SK-N-SH (cell line): ENCODE data around the gene PHLDB2.

Source experiments
- CHD2 ChIP-seq: fragments of 150-350 bp; IDR thresholded peaks from 2 replicates; pipeline ENCODE4 v1.6.1; 2018; ENCODE audit warnings: low read length; ENCODE audit not compliant: partially characterized antibody
- EP300 ChIP-seq, 2 experiments: IDR thresholded peaks; 2 replicates each; pipeline versions ENCODE4 v1.4.0 to v1.6.1; 2012; ENCODE audit warnings: borderline replicate concordance in 1 of 2, low read depth in 1 of 2, low read length in 1 of 2
- JUND ChIP-seq: IDR thresholded peaks from 2 replicates; pipeline ENCODE4 v1.4.0; 2012
- MEF2A ChIP-seq: IDR thresholded peaks from 2 replicates; pipeline ENCODE4 v1.4.0; 2012; ENCODE audit warnings: low read depth, borderline replicate concordance
- MXI1 ChIP-seq: IDR thresholded peaks from 2 replicates; pipeline ENCODE4 v1.6.1; 2012; ENCODE audit warnings: mild to moderate bottlenecking, low read depth, low read length, improper control_type of control experiment
- POLR2AphosphoS5 ChIP-seq: IDR thresholded peaks from 2 replicates; pipeline ENCODE4 v1.6.1; 2012; ENCODE audit warnings: low read depth, low read length
- YY1 ChIP-seq: IDR thresholded peaks from 2 replicates; pipeline ENCODE4 v1.4.0; 2012; ENCODE audit warnings: low read depth, mild to moderate bottlenecking
- TF ChIP-seq, protein P1 (sequence below): fragments of 200-600 bp; sonication (generic); IDR thresholded peaks from 2 replicates; pipeline ENCODE4 v1.6.1; 2017; ENCODE audit warnings: antibody characterized with exemption, mild to moderate bottlenecking, moderate library complexity
- TF ChIP-seq, protein P2 (sequence below): fragments of 150-350 bp; IDR thresholded peaks from 2 replicates; pipeline ENCODE4 v1.6.1; 2017; ENCODE audit warnings: antibody characterized with exemption, low read length, low read depth, borderline replicate concordance

DNA sequence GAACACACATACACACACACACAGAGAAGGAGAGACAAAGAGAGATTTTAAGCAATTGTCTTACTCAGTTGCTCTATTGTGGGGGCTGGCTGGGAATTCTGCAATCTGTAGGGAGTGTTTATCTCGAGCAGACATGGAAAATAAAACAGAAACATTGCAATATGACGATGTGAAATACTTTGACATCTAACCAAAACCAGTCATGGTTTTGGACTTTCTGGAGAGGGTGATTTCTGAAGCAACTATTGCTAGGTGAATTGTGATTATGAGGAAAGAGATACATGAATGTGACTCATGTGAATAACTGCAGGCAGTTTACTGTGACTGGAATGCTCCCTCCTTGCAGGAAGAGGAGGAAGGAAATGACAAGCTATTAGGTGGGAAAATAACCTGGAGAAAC is 12.3 kb upstream of the PHLDB2 start:
- TF ChIP-seq, protein P1, sequence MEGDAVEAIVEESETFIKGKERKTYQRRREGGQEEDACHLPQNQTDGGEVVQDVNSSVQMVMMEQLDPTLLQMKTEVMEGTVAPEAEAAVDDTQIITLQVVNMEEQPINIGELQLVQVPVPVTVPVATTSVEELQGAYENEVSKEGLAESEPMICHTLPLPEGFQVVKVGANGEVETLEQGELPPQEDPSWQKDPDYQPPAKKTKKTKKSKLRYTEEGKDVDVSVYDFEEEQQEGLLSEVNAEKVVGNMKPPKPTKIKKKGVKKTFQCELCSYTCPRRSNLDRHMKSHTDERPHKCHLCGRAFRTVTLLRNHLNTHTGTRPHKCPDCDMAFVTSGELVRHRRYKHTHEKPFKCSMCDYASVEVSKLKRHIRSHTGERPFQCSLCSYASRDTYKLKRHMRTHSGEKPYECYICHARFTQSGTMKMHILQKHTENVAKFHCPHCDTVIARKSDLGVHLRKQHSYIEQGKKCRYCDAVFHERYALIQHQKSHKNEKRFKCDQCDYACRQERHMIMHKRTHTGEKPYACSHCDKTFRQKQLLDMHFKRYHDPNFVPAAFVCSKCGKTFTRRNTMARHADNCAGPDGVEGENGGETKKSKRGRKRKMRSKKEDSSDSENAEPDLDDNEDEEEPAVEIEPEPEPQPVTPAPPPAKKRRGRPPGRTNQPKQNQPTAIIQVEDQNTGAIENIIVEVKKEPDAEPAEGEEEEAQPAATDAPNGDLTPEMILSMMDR: no peak
- TF ChIP-seq, protein P2, sequence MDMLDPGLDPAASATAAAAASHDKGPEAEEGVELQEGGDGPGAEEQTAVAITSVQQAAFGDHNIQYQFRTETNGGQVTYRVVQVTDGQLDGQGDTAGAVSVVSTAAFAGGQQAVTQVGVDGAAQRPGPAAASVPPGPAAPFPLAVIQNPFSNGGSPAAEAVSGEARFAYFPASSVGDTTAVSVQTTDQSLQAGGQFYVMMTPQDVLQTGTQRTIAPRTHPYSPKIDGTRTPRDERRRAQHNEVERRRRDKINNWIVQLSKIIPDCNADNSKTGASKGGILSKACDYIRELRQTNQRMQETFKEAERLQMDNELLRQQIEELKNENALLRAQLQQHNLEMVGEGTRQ: no peak
- TF ChIP-seq CHD2: no peak
- TF ChIP-seq JUND: peak; percentile 43; the same call in 1 of the 2 replicates
- no peak for TF ChIP-seq POLR2AphosphoS5
- no peak for TF ChIP-seq YY1
- no peak for TF ChIP-seq MXI1
- no peak for TF ChIP-seq MEF2A
- peak in 1 of 2 experiments; percentile 47; a peak in 1 of 4 replicates for TF ChIP-seq EP300 (IDR thresholded peaks at IDR 0.05; ENCODE audit: borderline replicate concordance in 1 of 2, low read depth in 1 of 2, low read length in 1 of 2)
